Measurements from ENCODE around the gene DAB2IP. TPM values are rescaled to one million over a fixed set of nuclear protein-coding genes. Genes with fewer than 3 reads are reported as not detected.

DAB2IP gene
- total RNA-seq, 1 experiment from 2014 or later: 52.6 TPM

- no peak for DNase-seq (ENCODE audit: low spot score)
- ChIA-PET POLR2A (interaction anchor here (1.1 kb wide), 1 partner anchor 16 kb away, joined by 3 read pairs; no protein-coding TSS in a partner anchor), CTCF (interaction anchor here (1.0 to 3.0 kb wide), 8 partner anchors 16 to 309 kb away, joined by 3 to 12 read pairs (median 6); no protein-coding TSS in a partner anchor)
- no peak overlapping the region for H3K4me3 Mint-ChIP-seq
- H3K4me1 Mint-ChIP-seq: peaks cover 4% of the 10 kb centered on the region
- no peaks in the 10 kb centered on the region for H3K9me3 Mint-ChIP-seq
- no peak for ATAC-seq
- H3K27ac Mint-ChIP-seq: no peak overlapping the region
- H3K27me3 Mint-ChIP-seq (ENCODE audit: low read depth): no peaks in the 10 kb centered on the region
- no peak for TF ChIP-seq JAZF1 (CRISPR knock-in tag; IDR thresholded peaks at IDR 0.05)
- TF ChIP-seq AFF4 (CRISPR knock-in tag; IDR thresholded peaks at IDR 0.05; ENCODE audit: borderline replicate concordance): no peak
- TF ChIP-seq ELF4 (CRISPR knock-in tag; IDR thresholded peaks at IDR 0.05; ENCODE audit: low read depth): no peak
- no peak for TF ChIP-seq SP1 (CRISPR knock-in tag; conservative IDR thresholded peaks at IDR 0.05)
- TF ChIP-seq ZNF317 (CRISPR knock-in tag; IDR thresholded peaks at IDR 0.05; ENCODE audit: borderline replicate concordance, low read depth): no peak
- TF ChIP-seq IRF1 (CRISPR knock-in tag; IDR thresholded peaks at IDR 0.05): no peak
- no peak for TF ChIP-seq TEAD1 (CRISPR knock-in tag; IDR thresholded peaks at IDR 0.05)
- no peak for TF ChIP-seq ZNF219 (CRISPR knock-in tag; IDR thresholded peaks at IDR 0.05; ENCODE audit: borderline replicate concordance)
- no peak for TF ChIP-seq NR2C2 (CRISPR knock-in tag; IDR thresholded peaks at IDR 0.05)
- TF ChIP-seq SOX15 (CRISPR knock-in tag; IDR thresholded peaks at IDR 0.05): no peak
- no peak for TF ChIP-seq GTF2I (CRISPR knock-in tag; conservative IDR thresholded peaks at IDR 0.05)
- H3K36me3 Mint-ChIP-seq: no peaks in the 10 kb centered on the region; the same call in 1 of the 2 replicates
Measured at GRCh38 chr9:121679901-121680635, 28.6 kb downstream of the DAB2IP start.

GRCh38 chr9:121681404-121681803 is 30.0 kb downstream of the DAB2IP start:
- ATAC-seq (no peak), DNase-seq (ENCODE audit: low spot score) (no peak)
- Mint-ChIP-seq H3K27ac (no peak overlapping the region), H3K4me3 (no peak overlapping the region), H3K4me1 (peaks cover 3% of the 10 kb centered on the region; the same call in 1 of the 2 replicates), H3K27me3 (ENCODE audit: low read depth) (no peaks in the 10 kb centered on the region), H3K9me3 (no peaks in the 10 kb centered on the region), H3K36me3 (no peaks in the 10 kb centered on the region; the same call in 1 of the 2 replicates)
- ChIA-PET CTCF (interaction anchor here (0.7 to 3.0 kb wide), 5 partner anchors 41 to 255 kb away, joined by 3 to 12 read pairs (median 6); no protein-coding TSS in a partner anchor), POLR2A (no interaction called here)
- TF ChIP-seq AFF4 (CRISPR knock-in tag; IDR thresholded peaks at IDR 0.05; ENCODE audit: borderline replicate concordance) (no peak), CDX4 (CRISPR knock-in tag; IDR thresholded peaks at IDR 0.05; ENCODE audit: borderline replicate concordance) (no peak), NR3C1 (CRISPR knock-in tag; conservative IDR thresholded peaks at IDR 0.05; ENCODE audit: low read depth) (no peak), EMX1 (CRISPR knock-in tag; IDR thresholded peaks at IDR 0.05) (no peak), RORB (CRISPR knock-in tag; IDR thresholded peaks at IDR 0.05) (no peak), CTCF (IDR thresholded peaks at IDR 0.05) (no peak), ZNF281 (CRISPR knock-in tag; IDR thresholded peaks at IDR 0.05) (no peak), NFE2L1 (CRISPR knock-in tag; IDR thresholded peaks at IDR 0.05) (no peak)
